Caco-2 (cell line): ENCODE data around the gene UNC13C. TPM values are rescaled to one million over a fixed set of nuclear protein-coding genes. Genes with fewer than 3 reads are reported as not detected.

ENCODE experiments used
- BruUV-seq: library from RNA; stranded (reverse); fragments of 400-500 nt; replicated peaks from 2 replicates; lab custom pipeline; 2021; lab: Mats Ljungman, UMichigan
- CTCF ChIA-PET: fragments of 300-600 bp; sonication (Branson Sonifier 250); formaldehyde crosslinking; loops from one replicate; lab custom pipeline; 2022; ENCODE audit warnings: antibody characterized with exemption; lab: Charles Lee
- POLR2A ChIA-PET: fragments of 300-600 bp; sonication (Branson Sonifier 250); formaldehyde crosslinking; loops from one replicate; lab custom pipeline; 2022; ENCODE audit warnings: antibody characterized with exemption; lab: Charles Lee
- DNase-seq, 2 experiments: peaks; one replicate each; pipeline versions ENCODE4 v3.0.0 to v3.0.0-alpha.2; 2020 to 2022
- H3K27me3 ChIP-seq: replicated peaks from 2 replicates; pipeline ENCODE4 v1.6.0; 2011; ENCODE audit warnings: low read length; ENCODE audit not compliant: control insufficient read depth, insufficient read depth
- H3K36me3 ChIP-seq: 2 replicates; pipeline ENCODE4 v1.5.1; 2011; ENCODE audit warnings: low read length; ENCODE audit not compliant: control insufficient read depth, insufficient read depth
- H3K4me1 ChIP-seq: fragments of 250-450 bp; sonication (Bioruptor Pico); 2 replicates; pipeline ENCODE4 v1.5.1; 2020; ENCODE audit warnings: mild to moderate bottlenecking
- H3K4me3 ChIP-seq: 2 replicates; pipeline ENCODE4 v1.5.1; 2011; ENCODE audit warnings: low read depth, mild to moderate bottlenecking, control low read depth, low read length
- H3K9me3 ChIP-seq: fragments of 250-450 bp; sonication (Bioruptor Pico); 2 replicates; pipeline ENCODE4 v1.5.1; 2020; ENCODE audit warnings: mild to moderate bottlenecking, moderate library complexity
- H3K27ac Mint-ChIP-seq: one replicate; pipeline ENCODE4 v1.8.0; 2022; ENCODE audit warnings: mixed read lengths; ENCODE audit not compliant: unreplicated experiment
- H3K27me3 Mint-ChIP-seq: one replicate; pipeline ENCODE4 v1.8.0; 2022; ENCODE audit warnings: mixed read lengths; ENCODE audit not compliant: insufficient read depth, unreplicated experiment
- H3K36me3 Mint-ChIP-seq: one replicate; pipeline ENCODE4 v1.8.0; 2022; ENCODE audit warnings: mild to moderate bottlenecking, mixed read lengths; ENCODE audit not compliant: insufficient read depth, unreplicated experiment
- H3K4me1 Mint-ChIP-seq: one replicate; pipeline ENCODE4 v1.8.0; 2022; ENCODE audit warnings: low read depth, mixed read lengths; ENCODE audit not compliant: unreplicated experiment
- H3K4me3 Mint-ChIP-seq: one replicate; pipeline ENCODE4 v1.8.0; 2022; ENCODE audit warnings: mild to moderate bottlenecking, moderate library complexity, mixed read lengths; ENCODE audit not compliant: unreplicated experiment
- H3K9me3 Mint-ChIP-seq: one replicate; pipeline ENCODE4 v1.8.0; 2022; ENCODE audit warnings: mixed read lengths; ENCODE audit not compliant: unreplicated experiment
- CTCF ChIP-seq, 2 experiments: fragments of 200-600 bp in 1 of 2; IDR thresholded peaks; 1 replicate in 1 of 2; 2 replicates in 1 of 2; pipeline versions ENCODE4 v1.5.1 to v1.8.0; 2011 to 2022; ENCODE audit warnings: antibody characterized with exemption in 1 of 2, control low read depth in 1 of 2, inconsistent platforms in 1 of 2, low read depth in 1 of 2, low read length in 1 of 2, mild to moderate bottlenecking in 1 of 2, moderate library complexity in 1 of 2; ENCODE audit not compliant: insufficient read depth in 1 of 2, severe bottlenecking in 1 of 2, unreplicated experiment in 1 of 2
- intact Hi-C: fragments of 100-400 bp; cut with micrococcal nuclease; formaldehyde crosslinking; loops from one replicate; pipeline ENCODE4 v1.10.0; 2022; ENCODE audit not compliant: unreplicated experiment
- total RNA-seq: library from RNA; stranded (reverse); gene quantifications from 2 replicates; pipeline ENCODE4 v1.2.3, GENCODE V29; 2022

UNC13C gene
- total RNA-seq, 1 experiment from 2014 or later: 2.9 TPM

- H3K4me1 ChIP-seq: no peaks in the 10 kb centered on the region
- H3K36me3 Mint-ChIP-seq: no peaks in the 10 kb centered on the region
- no TSS peak for BruUV-seq
- no peak overlapping the region for H3K4me3 Mint-ChIP-seq
- H3K9me3 ChIP-seq: no peaks in the 10 kb centered on the region
- H3K27ac Mint-ChIP-seq: no peak overlapping the region
- POLR2A ChIA-PET: no interaction called here
- H3K4me1 Mint-ChIP-seq: no peaks in the 10 kb centered on the region
- no peaks in the 10 kb centered on the region for H3K36me3 ChIP-seq
- H3K27me3 Mint-ChIP-seq: no peaks in the 10 kb centered on the region
- H3K4me3 ChIP-seq: no peak overlapping the region
- TF ChIP-seq CTCF (IDR thresholded peaks at IDR 0.05; ENCODE audit: insufficient read depth in 1 of 2, low read depth in 1 of 2, low read length in 1 of 2, severe bottlenecking in 1 of 2, unreplicated experiment in 1 of 2): no peak
- no peaks in the 10 kb centered on the region for H3K9me3 Mint-ChIP-seq
- no peak for DNase-seq
- intact Hi-C loops: no loop called here
- no peaks in the 10 kb centered on the region for H3K27me3 ChIP-seq
- CTCF ChIA-PET: no interaction called here
These were observed 528.8 kb downstream of the UNC13C start for GRCh38 chr15:54506977-54507524.

- Mint-ChIP-seq H3K27me3 (no peaks in the 10 kb centered on the region), H3K9me3 (no peaks in the 10 kb centered on the region), H3K27ac (no peak overlapping the region), H3K4me1 (no peaks in the 10 kb centered on the region), H3K4me3 (no peak overlapping the region), H3K36me3 (no peaks in the 10 kb centered on the region)
- TF ChIP-seq CTCF (IDR thresholded peaks at IDR 0.05; ENCODE audit: insufficient read depth in 1 of 2, low read depth in 1 of 2, low read length in 1 of 2, severe bottlenecking in 1 of 2, unreplicated experiment in 1 of 2): no peak
- H3K36me3 ChIP-seq: no peaks in the 10 kb centered on the region
- CTCF ChIA-PET: no interaction called here
- BruUV-seq: no TSS peak
- no peak for DNase-seq
- H3K4me1 ChIP-seq: no peaks in the 10 kb centered on the region
- intact Hi-C loops: no loop called here
- POLR2A ChIA-PET: no interaction called here
- H3K9me3 ChIP-seq: no peaks in the 10 kb centered on the region
- no peak overlapping the region for H3K4me3 ChIP-seq
- no peaks in the 10 kb centered on the region for H3K27me3 ChIP-seq
These were observed 536.4 kb downstream of the UNC13C start for GRCh38 chr15:54514601-54515000.

- H3K27me3 ChIP-seq: no peaks in the 10 kb centered on the region
- no peaks in the 10 kb centered on the region for H3K36me3 ChIP-seq
- Mint-ChIP-seq H3K4me3 (no peak overlapping the region), H3K36me3 (no peaks in the 10 kb centered on the region), H3K27me3 (no peaks in the 10 kb centered on the region), H3K9me3 (no peaks in the 10 kb centered on the region), H3K27ac (no peak overlapping the region), H3K4me1 (no peaks in the 10 kb centered on the region)
- TF ChIP-seq CTCF (IDR thresholded peaks at IDR 0.05; ENCODE audit: insufficient read depth in 1 of 2, low read depth in 1 of 2, low read length in 1 of 2, severe bottlenecking in 1 of 2, unreplicated experiment in 1 of 2): no peak
- CTCF ChIA-PET: no interaction called here
- intact Hi-C loops: no loop called here
- H3K4me3 ChIP-seq: no peak overlapping the region
- no peaks in the 10 kb centered on the region for H3K4me1 ChIP-seq
- no peaks in the 10 kb centered on the region for H3K9me3 ChIP-seq
- POLR2A ChIA-PET: no interaction called here
- DNase-seq: no peak
- no TSS peak for BruUV-seq
These were observed 537.7 kb downstream of the UNC13C start for GRCh38 chr15:54515664-54516582.
